A204.1 (cell line): ENCODE measurements around the gene PDZRN3.

Source experiments
- FAIRE-seq: peaks from 2 replicates; lab custom pipeline; 2012; peaks lifted over from hg19 to GRCh38; lab: Jason Lieb, UNC

The PDZRN3 gene

GRCh38 chr3:73415118-73415517 is 209.6 kb downstream of the PDZRN3 start:
- FAIRE-seq = no peak

GRCh38 chr3:73413619-73414018 is 211.1 kb downstream of the PDZRN3 start:
- FAIRE-seq = no peak

- no peak for FAIRE-seq
These were observed 212.7 kb downstream of the PDZRN3 start for GRCh38 chr3:73411993-73412392.

GRCh38 chr3:73411545-73411944 is 213.2 kb downstream of the PDZRN3 start:
- FAIRE-seq = no peak

GRCh38 chr3:73409138-73409763 is 215.5 kb downstream of the PDZRN3 start:
- FAIRE-seq = no peak

GRCh38 chr3:73408634-73409033 is 216.1 kb downstream of the PDZRN3 start:
- no peak for FAIRE-seq

GRCh38 chr3:73407577-73407976 is 217.2 kb downstream of the PDZRN3 start:
- FAIRE-seq = no peak

GRCh38 chr3:73405853-73406252 is 218.9 kb downstream of the PDZRN3 start:
- FAIRE-seq = no peak

- FAIRE-seq = no peak
These were observed 219.7 kb downstream of the PDZRN3 start for GRCh38 chr3:73405000-73405399.

- no peak for FAIRE-seq
These were observed 220.3 kb downstream of the PDZRN3 start for GRCh38 chr3:73404435-73404834.

- no peak for FAIRE-seq
These were observed 221.3 kb downstream of the PDZRN3 start for GRCh38 chr3:73403444-73403843.

- FAIRE-seq = no peak
These were observed 223.0 kb downstream of the PDZRN3 start for GRCh38 chr3:73401616-73402279.

GRCh38 chr3:73401059-73401458 is 223.7 kb downstream of the PDZRN3 start:
- FAIRE-seq = no peak

- FAIRE-seq = no peak
These were observed 225.0 kb downstream of the PDZRN3 start for GRCh38 chr3:73399666-73400253.

GRCh38 chr3:73399106-73399505 is 225.6 kb downstream of the PDZRN3 start:
- no peak for FAIRE-seq

GRCh38 chr3:73398084-73398483 is 226.7 kb downstream of the PDZRN3 start:
- FAIRE-seq = no peak

GRCh38 chr3:73394240-73394639 is 230.5 kb downstream of the PDZRN3 start:
- FAIRE-seq = no peak

- FAIRE-seq = no peak
These were observed 231.7 kb downstream of the PDZRN3 start for GRCh38 chr3:73393005-73393404.

- no peak for FAIRE-seq
These were observed 232.8 kb downstream of the PDZRN3 start for GRCh38 chr3:73391984-73392383.

- no peak for FAIRE-seq
These were observed 234.8 kb downstream of the PDZRN3 start for GRCh38 chr3:73389928-73390327.

GRCh38 chr3:73389117-73389813 is 235.5 kb downstream of the PDZRN3 start:
- no peak for FAIRE-seq

GRCh38 chr3:73385568-73385967 is 239.2 kb downstream of the PDZRN3 start:
- no peak for FAIRE-seq
